ENCODE data around the gene CLSTN2.

The CLSTN2 gene

DNA sequence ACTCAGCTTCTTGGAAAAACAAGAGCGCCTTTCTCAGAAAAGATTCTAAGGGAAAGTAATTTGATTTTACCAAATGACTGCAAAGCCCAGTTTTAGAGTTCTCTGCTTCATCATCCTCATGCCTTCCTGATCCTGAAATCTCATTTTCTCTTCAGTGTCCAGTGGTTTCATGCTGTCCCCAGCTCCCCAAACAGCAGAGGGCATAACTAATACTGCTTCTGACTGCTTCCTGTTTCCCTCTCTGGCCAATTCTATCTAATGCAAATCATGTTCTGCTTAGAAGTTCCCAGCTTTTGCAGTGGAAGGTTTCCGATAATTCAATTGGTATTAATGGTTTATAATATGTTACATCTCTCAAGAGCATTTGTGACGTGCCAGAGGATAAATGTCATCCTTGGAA lies 161.1 kb downstream of the CLSTN2 start:
- DNase-seq (ENCODE audit: low spot score) = no peak

DNA sequence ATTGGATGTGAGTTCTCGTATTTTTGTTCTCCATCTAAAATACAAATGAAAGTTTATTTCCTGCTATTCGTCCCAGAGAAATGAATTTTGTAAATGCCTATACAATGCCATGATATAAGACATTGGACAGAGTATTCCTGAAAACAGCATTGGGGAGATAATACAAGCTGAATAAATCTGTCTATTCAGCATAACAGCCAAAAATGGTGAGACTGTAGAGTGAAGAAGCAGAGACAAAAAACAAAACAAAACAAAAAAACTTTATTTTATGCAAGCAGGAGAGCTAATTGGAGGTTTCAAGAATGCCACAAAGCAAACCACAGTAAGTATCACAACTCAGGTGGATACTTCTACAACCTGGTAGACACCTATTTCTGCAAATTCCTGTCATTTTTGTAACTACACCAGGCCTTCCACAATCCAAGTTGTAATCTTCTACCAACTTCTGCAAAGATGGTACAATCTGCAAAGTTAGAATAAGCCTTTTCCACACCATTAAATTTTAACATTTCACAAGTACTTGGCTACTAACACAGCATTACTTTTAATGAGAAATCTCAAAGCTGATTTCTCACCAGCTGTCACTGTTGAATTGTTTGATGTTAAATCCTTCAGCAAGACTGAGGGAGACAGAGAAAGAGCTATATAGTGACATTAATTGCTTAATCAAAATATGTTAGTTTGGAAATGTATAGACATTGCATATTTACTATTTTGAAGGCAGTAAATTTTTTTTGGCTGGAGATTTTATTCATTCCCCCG lies 163.1 kb downstream of the CLSTN2 start:
- DNase-seq (ENCODE audit: low spot score) = no peak

DNA sequence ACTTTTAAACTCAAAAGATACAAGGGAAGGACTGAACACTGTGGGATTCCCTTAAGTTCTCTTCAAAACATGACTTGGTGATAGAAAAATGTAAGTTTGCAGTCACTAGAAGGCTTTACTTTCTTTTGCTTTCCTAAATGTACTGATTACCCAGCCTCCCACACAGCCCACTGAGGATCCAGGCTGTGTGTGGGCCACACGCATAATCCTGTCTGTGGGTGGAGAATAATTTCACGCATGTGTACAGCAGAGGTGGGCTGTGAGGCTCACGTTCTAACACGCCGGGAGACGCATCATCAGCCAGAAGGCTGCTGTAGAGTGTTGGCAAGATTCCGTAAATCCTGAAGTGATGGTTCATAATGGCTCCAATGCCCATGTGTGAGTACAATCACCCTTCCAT lies 165.5 kb downstream of the CLSTN2 start:
- no peak for DNase-seq (ENCODE audit: low spot score)

DNA sequence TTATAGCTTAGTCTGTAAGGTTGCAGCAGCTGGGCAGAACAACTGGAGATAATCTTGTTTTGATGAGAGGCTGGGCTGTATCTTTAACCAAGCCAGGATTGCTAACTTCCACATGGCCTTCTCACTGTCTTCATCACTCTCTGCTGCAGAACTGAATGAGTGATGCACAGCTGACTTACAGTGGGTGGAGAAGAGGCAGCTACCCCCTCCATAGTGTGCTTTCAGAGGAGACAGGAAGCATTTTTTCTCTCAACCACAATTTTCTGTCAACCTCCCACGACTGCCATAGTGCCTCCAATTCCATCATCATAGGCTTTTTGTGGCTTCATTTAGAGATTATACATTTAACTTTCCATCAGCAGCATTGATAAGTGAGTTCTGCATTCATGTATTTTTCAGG lies 168.2 kb downstream of the CLSTN2 start:
- DNase-seq (ENCODE audit: low spot score) = no peak

DNA sequence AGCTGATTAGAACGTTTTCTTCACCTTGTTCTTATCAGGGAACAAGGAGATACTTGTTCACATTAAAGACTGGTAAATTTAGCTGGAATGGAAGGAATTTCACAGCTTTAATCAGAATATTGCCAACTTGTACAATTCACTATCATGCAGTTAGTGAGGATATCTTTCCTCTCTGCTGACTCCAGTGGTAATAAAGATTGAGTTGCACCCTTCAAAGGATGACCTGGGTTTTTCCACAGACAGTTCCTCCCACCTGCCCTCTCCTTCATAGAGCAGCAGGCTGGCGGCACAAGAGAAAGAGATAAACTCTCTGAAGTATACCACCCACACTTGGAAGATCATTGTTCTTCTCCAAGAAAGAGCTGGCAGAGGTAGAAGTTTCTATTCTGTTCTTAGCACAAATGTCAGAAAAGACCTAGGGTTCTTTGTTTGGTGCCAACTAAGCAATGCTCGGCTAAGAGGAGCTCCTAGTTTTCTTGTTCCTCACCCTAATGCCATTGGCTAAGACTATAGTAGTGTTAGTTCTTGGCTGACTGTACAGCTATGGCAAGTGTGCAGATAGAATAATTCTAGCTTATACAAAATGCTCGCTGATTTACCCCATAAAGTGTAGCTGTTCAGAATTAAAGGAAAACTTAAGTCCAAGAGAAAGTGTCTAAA lies 169.1 kb downstream of the CLSTN2 start:
- no peak for DNase-seq (ENCODE audit: low spot score)

DNA sequence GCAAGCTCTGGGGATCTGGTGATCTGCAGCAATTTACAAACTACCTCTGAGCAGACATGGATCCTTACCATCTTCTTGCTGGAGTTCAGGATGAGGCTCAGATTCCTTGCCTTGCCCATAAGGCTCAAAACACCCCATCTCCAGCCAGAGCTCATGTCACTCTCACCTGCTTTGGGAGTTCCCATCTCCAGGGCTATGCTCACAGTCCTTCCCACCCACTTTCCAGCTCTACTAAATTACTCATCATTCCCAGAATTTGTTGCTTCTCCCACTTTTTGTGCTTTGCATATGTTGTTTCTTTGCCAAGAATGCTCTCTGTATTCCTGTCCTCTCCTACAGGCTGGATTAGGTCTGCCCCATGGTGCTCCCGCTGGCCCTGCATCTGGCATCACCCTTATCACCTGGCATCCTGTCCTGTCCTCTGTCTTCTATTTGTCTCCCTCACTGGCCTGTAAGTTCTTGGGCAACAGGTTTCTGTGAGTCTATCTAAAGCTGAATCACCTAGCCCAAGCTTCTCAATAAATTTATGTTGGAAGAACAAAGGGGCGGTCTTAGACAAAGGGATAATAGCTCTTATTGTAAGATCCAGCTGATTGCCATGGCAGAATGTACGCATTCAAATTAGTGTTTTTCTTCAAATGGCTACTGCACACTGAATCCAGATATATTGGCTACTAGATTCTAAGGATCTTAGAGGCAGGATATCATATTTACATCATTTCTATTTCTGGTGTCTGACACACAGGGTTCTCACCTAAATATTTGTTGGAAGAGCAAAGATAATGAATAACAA lies 179.2 kb downstream of the CLSTN2 start:
- no peak for DNase-seq (ENCODE audit: low spot score)

DNA sequence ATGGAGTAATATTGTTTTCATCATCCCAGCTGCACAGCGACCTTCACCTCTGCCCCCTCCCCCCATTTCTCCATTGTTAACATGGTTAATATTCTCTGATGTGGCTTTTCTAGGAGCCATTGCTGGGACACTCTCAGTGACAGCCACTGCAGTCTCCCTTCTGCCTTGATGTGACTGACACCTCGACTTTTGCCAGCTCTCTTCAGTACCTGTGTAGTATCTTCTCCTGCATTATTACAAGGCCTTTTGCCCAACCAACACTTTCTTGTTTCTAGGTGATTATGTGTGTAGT lies 179.8 kb downstream of the CLSTN2 start:
- DNase-seq (ENCODE audit: low spot score) = no peak

DNA sequence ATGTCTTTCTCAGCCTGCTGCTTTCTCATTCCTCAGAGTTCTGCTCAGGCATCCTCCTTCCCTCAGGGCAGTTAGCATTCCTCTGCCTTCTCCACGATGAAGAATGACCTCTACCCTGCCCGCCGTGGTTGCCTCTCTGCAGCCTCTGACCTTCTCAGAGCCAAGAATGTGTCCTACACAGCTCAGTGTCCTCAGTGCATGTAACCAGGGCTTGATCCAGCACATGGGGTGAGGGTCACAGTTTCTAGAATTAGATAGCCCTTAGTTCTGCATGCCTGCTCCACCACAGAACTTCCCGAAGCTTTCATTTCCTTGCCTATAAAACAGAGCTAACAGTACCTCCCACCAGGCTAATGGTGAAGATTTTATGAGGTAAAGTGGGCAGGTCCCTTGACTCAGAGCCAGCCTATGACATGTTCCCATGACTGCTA lies 182.1 kb downstream of the CLSTN2 start:
- no peak for DNase-seq (ENCODE audit: low spot score)

DNA sequence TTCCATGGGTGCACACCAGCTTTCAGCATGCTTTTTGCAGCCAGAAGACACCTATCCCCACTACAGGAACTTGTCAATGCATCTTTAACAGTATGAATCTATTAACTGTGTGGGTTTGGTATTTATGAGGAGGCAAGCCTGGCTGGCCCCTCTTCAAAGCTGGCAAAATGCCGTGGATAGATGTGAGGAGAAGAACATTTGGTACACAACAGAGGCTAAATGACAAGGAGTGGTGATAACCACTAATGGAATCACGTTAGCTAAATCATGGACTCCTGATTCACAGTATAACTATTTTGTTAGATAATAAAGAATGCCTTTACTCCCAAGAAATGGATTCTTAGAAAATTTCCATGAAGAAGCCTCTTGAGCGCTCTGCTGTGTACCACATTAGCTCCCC lies 187.2 kb downstream of the CLSTN2 start:
- DNase-seq (ENCODE audit: low spot score) = no peak

DNA sequence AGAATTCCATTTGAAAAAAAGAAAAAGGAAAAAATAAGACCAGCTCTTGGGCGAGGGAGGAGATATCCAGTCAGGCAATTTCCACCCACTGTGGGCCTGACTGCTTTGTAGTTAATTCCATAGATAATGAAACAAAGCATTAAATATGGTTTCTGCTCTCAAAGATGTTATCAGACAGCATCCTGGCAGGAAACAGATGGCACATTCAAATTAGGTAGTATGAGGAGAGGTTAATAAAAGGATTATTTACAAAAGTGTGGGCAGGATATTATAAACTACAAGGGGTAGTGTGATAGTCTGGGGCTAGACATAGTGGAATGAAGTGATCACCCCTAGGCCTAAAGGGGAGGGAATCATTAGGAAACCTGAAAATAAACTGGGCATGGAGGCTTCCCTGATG lies 193.2 kb downstream of the CLSTN2 start:
- no peak for DNase-seq (ENCODE audit: low spot score)

DNA sequence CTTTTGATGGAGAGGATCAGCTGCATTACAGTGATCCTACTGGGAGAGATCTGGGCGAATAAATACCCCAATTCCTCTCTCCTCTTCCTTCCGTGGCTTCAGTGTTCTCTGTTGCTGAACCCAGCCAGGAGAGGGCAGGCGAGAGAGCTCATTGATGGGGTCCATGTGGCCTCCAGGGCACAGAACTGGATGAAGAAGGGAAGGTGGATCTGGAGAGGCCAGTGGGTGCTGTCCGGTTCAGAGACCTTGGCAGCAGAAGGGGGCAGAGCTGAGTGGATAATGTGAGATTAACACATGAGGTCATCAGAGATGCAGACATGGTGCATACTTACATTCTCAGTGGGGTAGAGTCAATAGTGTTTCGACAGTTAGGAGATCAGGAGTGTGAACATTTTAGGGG lies 193.6 kb downstream of the CLSTN2 start:
- peak; percentile 55 for DNase-seq (ENCODE audit: low spot score)

DNA sequence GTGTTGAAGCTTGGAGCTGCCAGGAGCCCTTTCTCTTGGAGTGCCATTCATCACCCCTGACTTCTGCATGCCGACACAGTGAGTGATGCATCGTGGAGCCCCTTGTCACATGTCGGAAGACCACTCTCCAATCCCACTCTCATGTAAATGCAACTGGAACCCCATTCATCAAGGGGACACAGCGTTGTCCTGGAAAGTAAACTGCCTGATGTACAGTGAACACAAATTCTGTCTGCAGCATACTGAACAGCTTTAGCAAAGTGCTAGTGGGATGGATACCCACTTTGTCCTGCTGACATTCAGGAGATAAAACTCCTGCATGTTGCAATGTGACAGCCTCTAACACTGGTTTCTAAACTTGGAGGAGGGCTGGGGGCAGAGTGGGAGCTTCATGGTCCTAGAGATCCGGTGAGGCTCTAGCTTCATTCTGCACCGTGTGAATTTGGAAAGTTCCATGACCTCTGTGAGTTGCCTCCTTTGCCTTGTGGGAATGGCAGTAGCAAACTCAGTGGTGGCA lies 194.8 kb downstream of the CLSTN2 start:
- no peak for DNase-seq (ENCODE audit: low spot score)

DNA sequence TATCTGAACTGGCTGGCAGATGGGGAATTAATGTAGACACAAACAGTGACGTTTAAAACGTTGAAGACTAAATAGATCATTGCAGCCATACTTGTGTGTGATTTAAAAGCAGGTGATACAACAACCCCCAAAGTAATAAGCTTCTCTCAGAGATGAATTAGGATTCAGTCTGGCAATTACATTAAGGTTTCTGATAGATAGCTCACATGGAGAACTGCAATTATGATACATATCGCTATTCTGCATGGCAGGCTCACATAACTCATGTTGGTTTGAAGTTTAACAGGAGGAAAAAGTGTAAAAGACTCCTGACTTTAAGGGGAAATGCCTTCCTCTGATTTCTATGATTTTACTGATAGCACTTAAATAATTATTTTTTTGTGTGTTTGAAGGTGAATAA lies 196.9 kb downstream of the CLSTN2 start:
- DNase-seq (ENCODE audit: low spot score) = no peak

DNA sequence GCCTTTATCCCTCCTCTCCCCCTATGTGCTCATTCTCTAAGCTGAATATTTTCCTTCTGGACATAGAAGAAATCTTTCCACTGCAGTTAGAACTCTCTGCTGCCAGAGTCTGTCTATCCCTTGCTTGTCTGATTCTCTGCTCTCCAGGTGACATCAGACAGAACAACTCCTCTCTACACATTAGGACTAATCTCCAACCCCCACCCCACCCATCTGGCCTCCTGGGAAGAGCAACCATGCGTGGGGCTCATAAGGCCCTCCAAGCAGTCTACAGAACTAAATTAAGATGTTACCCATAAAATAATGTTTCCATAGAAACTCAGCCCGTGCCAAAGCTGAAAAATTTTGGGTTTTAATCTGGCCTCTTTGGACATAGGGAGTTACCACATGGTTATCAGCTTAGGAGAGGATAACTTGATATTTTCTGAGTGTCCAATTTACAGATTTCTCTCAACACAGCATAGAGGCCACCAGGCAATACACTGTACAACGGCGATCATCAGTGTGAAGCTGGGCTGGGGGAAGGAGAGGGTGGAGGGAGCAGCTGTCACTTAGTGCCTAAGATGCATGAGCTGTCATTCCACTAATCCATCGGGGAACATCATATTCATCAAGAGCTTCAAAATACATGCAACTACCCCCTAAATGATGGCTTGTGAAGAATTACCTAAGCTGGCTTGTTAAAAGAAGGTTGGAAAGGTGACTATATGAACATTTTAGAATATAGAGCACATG lies 199.4 kb downstream of the CLSTN2 start:
- DNase-seq (ENCODE audit: low spot score) = no peak

DNA sequence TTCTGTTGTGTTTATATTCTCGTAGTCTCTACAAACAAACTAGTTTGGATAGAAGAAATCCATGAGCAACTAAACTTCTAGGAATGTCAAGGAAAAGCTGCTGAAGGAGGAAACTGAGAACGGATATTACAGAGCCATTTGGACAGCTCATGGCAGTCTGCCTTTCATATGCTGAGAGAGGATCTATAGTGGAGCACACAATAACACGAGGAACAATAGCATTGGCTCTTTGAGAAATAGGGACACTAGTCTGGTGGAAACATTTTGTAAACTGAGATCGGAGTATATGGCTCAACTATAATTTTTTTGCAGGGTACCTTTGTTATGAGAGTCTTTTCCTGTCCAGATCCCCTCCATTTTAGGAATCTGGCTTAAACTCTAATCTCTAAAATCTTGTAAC lies 200.5 kb downstream of the CLSTN2 start:
- no peak for DNase-seq (ENCODE audit: low spot score)

DNA sequence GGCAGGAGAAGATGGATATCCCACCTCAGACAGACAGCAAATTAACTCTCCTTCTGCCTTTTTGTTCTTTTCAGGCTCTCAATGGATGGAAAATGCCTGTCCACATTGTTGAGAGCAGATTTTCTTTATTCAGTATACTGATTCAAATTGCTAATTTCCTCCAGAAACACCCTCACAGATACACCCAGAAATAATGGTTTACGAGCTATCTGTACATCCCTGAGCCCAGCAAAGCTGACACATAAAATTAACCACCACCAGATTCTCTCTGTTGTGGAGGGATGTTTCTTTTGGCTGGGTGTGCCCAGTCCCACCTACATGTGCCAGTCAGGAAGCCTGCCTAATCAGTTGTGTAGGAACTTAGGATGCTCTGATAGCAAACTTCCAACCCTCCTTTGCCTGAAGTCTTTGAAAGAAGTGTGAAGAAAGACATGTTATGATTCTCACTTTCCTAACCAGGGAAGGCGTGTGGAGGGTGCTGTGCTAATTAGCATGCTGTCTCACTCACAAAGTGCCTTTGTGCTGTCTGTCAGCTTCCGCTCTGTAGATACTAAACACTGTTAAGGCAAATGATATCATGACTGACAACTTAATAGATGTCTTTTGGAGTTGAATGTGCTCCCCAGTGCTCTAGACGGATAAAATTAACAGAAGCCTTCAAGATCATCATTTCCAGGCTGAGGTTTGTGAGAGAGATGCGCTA lies 208.5 kb downstream of the CLSTN2 start:
- DNase-seq (ENCODE audit: low spot score) = no peak

DNA sequence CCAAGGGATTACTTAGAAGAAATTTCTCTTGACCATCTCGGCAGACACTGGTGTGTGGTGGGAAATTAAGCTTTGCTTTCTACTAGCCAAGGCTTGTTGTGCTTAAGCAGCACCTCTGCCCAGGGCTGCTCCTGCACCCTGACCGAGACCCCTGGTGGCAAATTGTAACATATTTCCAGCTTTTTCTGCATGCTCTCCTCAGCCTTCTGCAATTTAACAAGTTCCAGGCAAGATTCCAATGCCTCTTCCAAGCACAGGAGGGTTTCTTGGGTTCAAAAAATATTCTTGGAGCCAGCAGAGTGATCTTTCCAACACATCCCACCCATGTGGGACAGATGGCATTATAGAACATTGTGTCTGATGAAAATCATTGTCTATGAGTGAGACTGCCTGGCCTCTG lies 210.5 kb downstream of the CLSTN2 start:
- no peak for DNase-seq (ENCODE audit: low spot score)

DNA sequence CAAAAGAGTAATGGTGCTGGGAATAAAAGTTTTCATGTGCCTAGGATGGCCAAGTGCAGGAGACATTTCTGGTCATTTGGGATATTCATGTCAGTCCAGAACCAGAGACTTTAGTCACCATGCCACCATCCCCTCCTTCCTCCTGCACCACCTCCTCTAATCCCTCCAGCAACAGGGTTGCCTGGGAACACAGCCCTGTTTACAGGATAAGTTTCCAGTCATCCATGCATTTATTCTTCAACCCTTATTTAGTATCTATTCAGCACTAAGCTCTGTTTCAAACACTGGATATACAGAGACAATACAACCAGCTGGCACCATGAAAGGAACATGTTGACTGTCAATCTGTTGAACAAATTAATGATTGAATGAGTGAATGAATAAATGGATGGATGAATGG lies 211.7 kb downstream of the CLSTN2 start:
- no peak for DNase-seq (ENCODE audit: low spot score)

DNA sequence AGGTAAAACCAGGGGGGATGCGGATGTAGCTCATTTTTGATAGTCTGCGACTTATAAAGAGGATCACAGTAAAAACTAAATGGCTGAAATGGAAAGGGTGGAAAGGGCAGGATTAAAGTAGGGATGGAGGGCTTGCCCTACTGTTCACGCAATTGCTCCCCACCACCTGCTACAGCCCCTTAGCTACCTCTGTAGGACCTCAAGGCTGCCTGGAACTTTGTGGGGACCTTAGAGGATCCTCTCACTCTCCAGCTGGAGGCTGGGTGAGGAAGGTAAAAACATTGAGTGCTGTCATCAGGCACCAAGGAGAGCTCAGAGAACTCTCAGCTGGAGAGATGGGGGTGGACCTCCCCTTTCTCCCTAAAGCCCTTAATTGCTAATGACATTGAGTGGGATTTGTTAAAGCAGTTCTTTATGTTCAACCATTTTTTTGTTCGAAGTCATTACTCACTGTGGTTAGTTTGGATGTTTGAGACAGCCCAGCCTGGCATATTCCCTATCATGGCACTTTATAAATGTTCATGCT lies 213.0 kb downstream of the CLSTN2 start:
- DNase-seq (ENCODE audit: low spot score) = no peak

DNA sequence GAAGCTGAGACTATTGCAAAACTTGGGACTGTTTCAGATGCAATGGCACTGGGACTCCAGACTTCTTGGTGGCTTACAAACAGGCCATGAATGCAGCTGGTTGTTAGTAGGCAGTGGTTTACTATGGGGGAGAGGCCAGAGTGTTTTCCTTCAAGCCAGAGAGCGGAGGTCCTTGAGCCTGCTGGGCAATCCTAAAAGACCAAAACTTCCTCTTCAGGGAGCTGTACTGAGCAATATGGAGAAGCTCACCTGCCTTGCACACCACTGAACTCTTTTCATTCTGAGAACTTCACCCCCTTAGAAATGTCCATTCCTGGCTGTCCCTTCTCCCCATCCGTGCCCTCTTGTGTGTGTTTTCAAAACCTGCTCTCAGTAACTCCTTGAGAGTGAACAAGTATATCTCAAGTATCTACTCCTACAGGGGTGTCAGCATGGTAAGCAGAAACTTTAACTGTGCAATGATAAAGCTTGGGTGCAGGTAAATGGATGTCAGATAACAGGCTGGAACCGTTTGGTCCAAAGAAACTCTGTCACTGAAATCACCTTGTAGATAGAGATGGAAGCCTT lies 213.9 kb downstream of the CLSTN2 start:
- no peak for DNase-seq (ENCODE audit: low spot score)

DNA sequence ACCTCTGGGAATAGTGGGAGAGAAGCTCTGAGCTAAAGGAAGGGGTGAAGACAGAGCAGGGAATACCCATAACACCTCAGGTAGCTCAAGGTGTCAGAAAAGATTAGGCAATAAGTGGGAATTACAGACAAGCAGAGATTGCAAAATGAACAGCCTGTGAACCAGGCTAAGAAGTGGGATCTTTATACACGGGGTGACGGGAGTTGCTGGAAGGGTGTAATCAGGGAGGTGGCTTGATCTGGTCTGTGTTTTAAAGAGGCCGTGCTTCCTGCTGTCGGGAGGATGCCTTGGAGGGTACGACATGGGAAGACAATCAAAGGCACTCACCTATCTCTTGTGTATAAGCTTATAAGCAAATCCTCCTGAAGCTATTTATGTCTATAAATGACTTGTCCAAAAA lies 216.3 kb downstream of the CLSTN2 start:
- DNase-seq (ENCODE audit: low spot score) = no peak

Measured in D341Med (cell line).